Hypothalamus (tissue), 51 donors: ENCODE data around the gene ZNF318.

Experiments used
- DNase-seq, 51 donors: peaks; one replicate each; lab custom pipeline; 2025; lab: John Stamatoyannopoulos, UW

ZNF318 gene

GRCh38 chr6:43287717-43288679 lies 81.4 kb downstream of the ZNF318 start:
- DNase-seq, result no peak

GRCh38 chr6:43286980-43287716 lies 82.3 kb downstream of the ZNF318 start:
- DNase-seq, result peak in 11 of 51 donors; percentile 9 to 54 (median 27)

- DNase-seq, result no peak
Measured at GRCh38 chr6:43286456-43286979, 82.9 kb downstream of the ZNF318 start.
